K562 (cell line): ENCODE measurements around the gene TMEM63A. TPM values are rescaled to one million over a fixed set of nuclear protein-coding genes. Genes with fewer than 3 reads are reported as not detected.

Source experiments
- CEBPG ChIP-seq, 3 experiments: fragments of 200-800 bp in 1 of 3; sonication (Bioruptor generic) in 1 of 3; sonication (generic) in 1 of 3; formaldehyde crosslinking in 1 of 3; IDR thresholded peaks in 2 of 3; conservative IDR thresholded peaks in 1 of 3; 2 replicates each; pipeline versions ENCODE4 v1.6.1 to v1.8.0; 2016 to 2022; ENCODE audit warnings: missing compliant biosample characterization in 2 of 3, missing genetic modification characterization in 2 of 3, mild to moderate bottlenecking in 1 of 3, missing genetic modification reagents in 1 of 3
- DEAF1 ChIP-seq: fragments of 450-650 bp; formaldehyde crosslinking; IDR thresholded peaks from 2 replicates; pipeline ENCODE4 v1.4.0; 2020; ENCODE audit warnings: mild to moderate bottlenecking, moderate library complexity
- EZH2 ChIP-seq: IDR thresholded peaks from 2 replicates; pipeline ENCODE4 v1.6.1; 2012; ENCODE audit warnings: low read depth, mild to moderate bottlenecking, inconsistent platforms, low read length, borderline replicate concordance
- HIVEP1 ChIP-seq: fragments of 250-450 bp; sonication (Bioruptor Pico); IDR thresholded peaks from 2 replicates; pipeline ENCODE4 v1.4.0; 2020; ENCODE audit warnings: mild to moderate bottlenecking
- HNRNPUL1 ChIP-seq: fragments of 200-400 bp; formaldehyde crosslinking; IDR thresholded peaks from 2 replicates; pipeline ENCODE4 v1.6.1; 2017; ENCODE audit warnings: low read length
- KLF6 ChIP-seq: fragments of 250-450 bp; sonication (Bioruptor Pico); IDR thresholded peaks from 2 replicates; pipeline ENCODE4 v1.4.0; 2020; ENCODE audit warnings: mild to moderate bottlenecking, moderate library complexity, borderline replicate concordance
- MCM7 ChIP-seq, 2 experiments: fragments of 450-650 bp; IDR thresholded peaks; 2 replicates each; pipeline ENCODE4 v1.6.1; 2016 to 2018
- NBN ChIP-seq: fragments of 450-650 bp; IDR thresholded peaks from 2 replicates; pipeline ENCODE4 v1.6.1; 2016; ENCODE audit warnings: low read depth, mild to moderate bottlenecking
- NR3C1 ChIP-seq: sonication (generic); formaldehyde crosslinking; IDR thresholded peaks from 2 replicates; pipeline ENCODE4 v1.8.1; 2022; ENCODE audit warnings: missing genetic modification reagents
- PATZ1 ChIP-seq: fragments of 250-450 bp; sonication (Bioruptor Pico); IDR thresholded peaks from 2 replicates; pipeline ENCODE4 v1.5.0; 2020; ENCODE audit warnings: mild to moderate bottlenecking, borderline replicate concordance
- PHB ChIP-seq: fragments of 250-450 bp; sonication (Bioruptor Pico); IDR thresholded peaks from 2 replicates; pipeline ENCODE4 v1.5.0; 2021
- POLR2A ChIP-seq: fragments of 450-650 bp; conservative IDR thresholded peaks from 2 replicates; pipeline ENCODE4 v1.6.1; 2016
- SIN3B ChIP-seq: fragments of 450-650 bp; IDR thresholded peaks from 2 replicates; pipeline ENCODE4 v1.6.1; 2017; ENCODE audit warnings: low read depth, mild to moderate bottlenecking, moderate library complexity
- SP2 ChIP-seq: IDR thresholded peaks from 2 replicates; pipeline ENCODE4 v1.6.1; 2011; ENCODE audit warnings: mild to moderate bottlenecking, low read depth, low read length, moderate library complexity; ENCODE audit not compliant: poor library complexity, severe bottlenecking; ENCODE audit errors: extremely low read depth
- ZFP30 ChIP-seq: fragments of 250-450 bp; sonication (Bioruptor Pico); IDR thresholded peaks from 2 replicates; pipeline ENCODE4 v1.8.0; 2022; ENCODE audit warnings: moderate library complexity, mild to moderate bottlenecking, inconsistent platforms, borderline replicate concordance
- ZFP91 ChIP-seq: sonication (generic); formaldehyde crosslinking; IDR thresholded peaks from 2 replicates; pipeline ENCODE4 v1.8.0; 2022; ENCODE audit warnings: mild to moderate bottlenecking, missing genetic modification reagents
- ZKSCAN8 ChIP-seq: fragments of 200-800 bp; sonication (Bioruptor generic); IDR thresholded peaks from 2 replicates; pipeline ENCODE4 v1.6.1; 2016; ENCODE audit warnings: missing genetic modification characterization, missing compliant biosample characterization
- ZNF133 ChIP-seq: fragments of 250-450 bp; sonication (Bioruptor Pico); IDR thresholded peaks from 2 replicates; pipeline ENCODE4 v1.4.0; 2020; ENCODE audit warnings: mild to moderate bottlenecking
- ZNF239 ChIP-seq: fragments of 250-450 bp; sonication (Bioruptor Pico); IDR thresholded peaks from 2 replicates; pipeline ENCODE4 v1.4.0; 2020; ENCODE audit warnings: mild to moderate bottlenecking
- ZNF586 ChIP-seq: fragments of 450-650 bp; formaldehyde crosslinking; conservative IDR thresholded peaks from 2 replicates; pipeline ENCODE4 v1.4.0; 2020; ENCODE audit warnings: mild to moderate bottlenecking, moderate library complexity
- polyA plus RNA-seq, 8 experiments: library from polyadenylated mRNA; depleted of rRNA in 4 of 8; stranded (reverse) in 5 of 8; unstranded in 3 of 8; fragments of >200 nt; fragmentation: Nextera tagmentation in 2 of 8; fragmentation: Illumina TruSeq in 1 of 8; extraction: Ambion mirVana in 2 of 8; extraction: Trizol in 1 of 8; gene quantifications; 2 replicates each; pipeline versions ENCODE4 v1.2.1 to v1.2.3, GENCODE V29; 2011 to 2014; ENCODE audit warnings: inconsistent platforms in 1 of 8, missing spikeins in 1 of 8
- total RNA-seq, 7 experiments: library from RNA; depleted of rRNA in 6 of 7; stranded (reverse); fragments of >200 nt in 6 of 7; fragmentation: Illumina TruSeq in 2 of 7; extraction: Trizol in 2 of 7; gene quantifications; 2 replicates each; pipeline versions ENCODE4 v1.2.1 to v1.2.3, GENCODE V29; 2011 to 2021; ENCODE audit warnings: low replicate concordance in 1 of 7
- TF ChIP-seq, protein P1 (sequence below): sonication (generic); formaldehyde crosslinking; IDR thresholded peaks from 2 replicates; pipeline ENCODE4 v1.8.1; 2022; ENCODE audit warnings: missing genetic modification reagents

Gene TMEM63A
- total and polyA plus RNA-seq, 9 of the 15 experiments (the other 6 are each of a cell fraction or from before 2014, with no cell fraction given): 2.0 to 54.6 (median 17.5) TPM

DNA sequence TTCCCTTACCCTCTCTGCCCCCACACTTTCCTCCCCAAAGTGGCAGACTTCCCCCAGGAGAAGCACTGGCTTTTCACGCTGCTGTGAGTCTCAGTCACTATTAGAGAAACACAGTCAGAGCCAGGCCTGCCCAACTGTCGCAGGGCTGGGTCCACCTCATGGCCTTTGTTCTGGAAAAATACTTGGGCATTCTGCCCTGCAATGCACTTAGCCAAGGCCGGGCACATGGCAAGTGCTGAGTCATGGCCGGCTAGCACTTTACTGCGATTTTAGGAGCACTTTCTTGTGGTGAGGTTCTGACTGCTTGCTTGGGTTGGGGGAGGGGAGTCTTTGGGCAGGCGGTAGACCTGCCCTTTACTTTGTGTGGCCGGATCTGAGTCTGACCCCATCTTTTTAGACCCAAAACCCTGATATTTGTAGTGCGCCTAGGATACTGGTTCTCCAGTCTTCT lies 64.5 kb downstream of the TMEM63A start (continued):
- TF ChIP-seq PATZ1: no peak
- no peak for TF ChIP-seq HNRNPUL1
- TF ChIP-seq POLR2A: no peak
- no peak for TF ChIP-seq ZFP91 (CRISPR knock-in tag)
- TF ChIP-seq NR3C1 (CRISPR knock-in tag): no peak
- TF ChIP-seq ZKSCAN8: no peak
- TF ChIP-seq SP2: no peak
- TF ChIP-seq, protein P1, sequence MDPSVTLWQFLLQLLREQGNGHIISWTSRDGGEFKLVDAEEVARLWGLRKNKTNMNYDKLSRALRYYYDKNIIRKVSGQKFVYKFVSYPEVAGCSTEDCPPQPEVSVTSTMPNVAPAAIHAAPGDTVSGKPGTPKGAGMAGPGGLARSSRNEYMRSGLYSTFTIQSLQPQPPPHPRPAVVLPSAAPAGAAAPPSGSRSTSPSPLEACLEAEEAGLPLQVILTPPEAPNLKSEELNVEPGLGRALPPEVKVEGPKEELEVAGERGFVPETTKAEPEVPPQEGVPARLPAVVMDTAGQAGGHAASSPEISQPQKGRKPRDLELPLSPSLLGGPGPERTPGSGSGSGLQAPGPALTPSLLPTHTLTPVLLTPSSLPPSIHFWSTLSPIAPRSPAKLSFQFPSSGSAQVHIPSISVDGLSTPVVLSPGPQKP: no peak
- TF ChIP-seq PHB: no peak
- TF ChIP-seq HIVEP1 (CRISPR knock-in tag): no peak
- TF ChIP-seq NBN: no peak
- TF ChIP-seq ZNF133 (CRISPR knock-in tag): no peak
- TF ChIP-seq DEAF1: no peak
- no peak for TF ChIP-seq KLF6 (CRISPR knock-in tag)
- no peak for TF ChIP-seq SIN3B
- TF ChIP-seq ZNF586 (CRISPR knock-in tag): no peak
- no peak for TF ChIP-seq MCM7 (IDR thresholded peaks at IDR 0.05)
- TF ChIP-seq EZH2: no peak
- TF ChIP-seq ZNF239 (CRISPR knock-in tag): no peak
- no peak for TF ChIP-seq CEBPG (CRISPR knock-in tag; IDR thresholded peaks at IDR 0.05)
- TF ChIP-seq CEBPG (tag; conservative IDR thresholded peaks at IDR 0.05 in 1 of 2, IDR thresholded peaks at IDR 0.05 in 1 of 2): no peak
- no peak for TF ChIP-seq ZFP30 (CRISPR knock-in tag)
